BJ (cell line): Measurements from ENCODE around the gene MISP. TPM values are rescaled to one million over a fixed set of nuclear protein-coding genes. Genes with fewer than 3 reads are reported as not detected.

ENCODE experiments used
- CTCF ChIA-PET: fragments of 350-600 bp; formaldehyde crosslinking; extraction: SDS; loops from one replicate; lab custom pipeline; 2021; ENCODE audit warnings: antibody characterized with exemption, inconsistent platforms; lab: Yijun Ruan, JAX
- POLR2A ChIA-PET: fragments of 300-600 bp; sonication (Branson Sonifier 250); formaldehyde crosslinking; extraction: SDS; loops from one replicate; lab custom pipeline; 2021; ENCODE audit warnings: antibody characterized with exemption; lab: Charles Lee
- DNase-seq: peaks from one replicate; pipeline ENCODE4 v3.0.0-alpha.2; 2011; ENCODE audit warnings: low read depth
- H3K27me3 ChIP-seq: 2 replicates; pipeline ENCODE4 v1.6.0; 2011; ENCODE audit warnings: low read length; ENCODE audit not compliant: control insufficient read depth, insufficient read depth
- H3K36me3 ChIP-seq: 2 replicates; pipeline ENCODE4 v1.5.1; 2011; ENCODE audit warnings: low read length; ENCODE audit not compliant: control insufficient read depth, insufficient read depth
- H3K4me3 ChIP-seq: 2 replicates; pipeline ENCODE4 v1.5.1; 2011; ENCODE audit warnings: low read depth, mild to moderate bottlenecking, control low read depth, low read length
- CTCF ChIP-seq: IDR thresholded peaks from 2 replicates; pipeline ENCODE4 v1.5.1; 2011; ENCODE audit warnings: low read depth, mild to moderate bottlenecking, control low read depth, inconsistent platforms, low read length, moderate library complexity; ENCODE audit not compliant: insufficient read depth
- polyA plus RNA-seq: library from polyadenylated mRNA; depleted of rRNA; stranded (reverse); fragments of >200 nt; gene quantifications from 2 replicates; pipeline ENCODE4 v1.2.3, GENCODE V29; 2011

MISP gene
- polyA plus RNA-seq, 1 experiment, result 0.06 TPM

- Histone ChIP-seq H3K27me3 (no peaks in the 10 kb centered on the region), H3K4me3 (peak overlapping the region; percentile 63), H3K36me3 (0 out of 2 replicates have a peak, but pooled peaks cover 2% of the 10 kb centered on the region)
- TF ChIP-seq CTCF, result no peak
- DNase-seq, result no peak
- CTCF ChIA-PET, result interaction anchor here (1.1 to 1.2 kb wide), 2 partner anchors 26 to 27 kb away, joined by 3 read pairs; no protein-coding TSS in a partner anchor
- POLR2A ChIA-PET, result no interaction called here
These were observed 45.0 kb downstream of the MISP start for GRCh38 chr19:795691-796581.

- H3K4me3 ChIP-seq, result peak within 1 kb of the TSS; percentile 70
- POLR2A ChIA-PET, result interaction anchor here (0.7 kb wide), 1 partner anchor 69 kb away, joined by 4 read pairs; no protein-coding TSS in a partner anchor
- H3K36me3 ChIP-seq, result peaks cover 7% of the 10 kb centered on the region
- TF ChIP-seq CTCF, result no peak
- peak; percentile 100 for DNase-seq
- CTCF ChIA-PET, result interaction anchor here (1.1 kb wide), 1 partner anchor 28 kb away, joined by 3 read pairs; no protein-coding TSS in a partner anchor
- no peaks in the 10 kb centered on the region for H3K27me3 ChIP-seq
These were observed 46.0 kb downstream of the MISP start, which contains the start of gene PTBP1 for GRCh38 chr19:796692-797527. PTBP1 (plus strand) TSS chr19:797452; CDS start chr19:797498, 46 bp downstream.

GRCh38 chr19:797528-798414 is 46.9 kb downstream of the MISP start:
- TF ChIP-seq CTCF, result no peak
- POLR2A ChIA-PET, result no interaction called here
- CTCF ChIA-PET, result no interaction called here
- peaks cover 10% of the 10 kb centered on the region for H3K36me3 ChIP-seq
- H3K4me3 ChIP-seq, result peak overlapping the region; percentile 70
- DNase-seq, result peak; percentile 21
- no peaks in the 10 kb centered on the region for H3K27me3 ChIP-seq

- ChIA-PET CTCF (interaction anchor here (1.1 kb wide), 1 partner anchor 65 kb away, joined by 5 read pairs; no protein-coding TSS in a partner anchor), POLR2A (no interaction called here)
- H3K4me3 ChIP-seq, result peak overlapping the region; percentile 70
- peaks cover 13% of the 10 kb centered on the region for H3K36me3 ChIP-seq
- no peaks in the 10 kb centered on the region for H3K27me3 ChIP-seq
- DNase-seq, result no peak
- no peak for TF ChIP-seq CTCF
These were observed 47.6 kb downstream of the MISP start for GRCh38 chr19:798415-799075.
